Stimulated activated CD8-positive, alpha-beta memory T cell treated with anti-CD3 and anti-CD28 coated beads, Interleukin-15, amount 100 ng/mL, for 4 hours (primary cell): ENCODE results near the gene ELP2.

Experiments
- DNase-seq, 2 donors: peaks; one replicate each; pipeline ENCODE4 v3.0.0-alpha.2; 2020; ENCODE audit warnings: low read depth in 2 of 2

Gene ELP2

DNA sequence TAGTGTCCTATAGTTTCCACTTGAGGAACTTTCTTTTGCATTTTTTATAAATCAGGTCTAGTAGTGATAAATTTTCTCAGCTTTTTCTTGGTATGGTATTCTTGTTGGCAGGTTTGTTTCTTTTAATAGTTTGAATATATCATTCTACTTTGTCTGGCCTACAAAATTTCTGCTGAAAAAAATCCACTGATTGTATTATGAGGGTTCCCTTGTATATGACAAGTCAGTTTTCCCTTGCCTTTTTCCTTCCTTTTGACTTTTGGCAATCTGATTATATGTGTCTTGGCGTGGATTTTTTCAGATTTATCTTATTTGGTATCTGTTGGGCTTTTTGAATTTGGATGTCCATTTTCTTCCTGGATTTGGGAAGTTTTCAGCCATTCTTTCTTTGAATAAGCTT, 99.5 kb downstream of the ELP2 start:
- DNase-seq, result no peak
